ENCODE results near the gene PLD3. TPM values are rescaled to one million over a fixed set of nuclear protein-coding genes. Genes with fewer than 3 reads are reported as not detected.
"Not testable (repeated sequence)": the region's sequence is repeated elsewhere in the genome, so short reads cannot be mapped to it uniquely, and the experiment has no call there.

PLD3 gene
- total RNA-seq, 2 experiments from 2014 or later: 109 to 114 TPM

DNA sequence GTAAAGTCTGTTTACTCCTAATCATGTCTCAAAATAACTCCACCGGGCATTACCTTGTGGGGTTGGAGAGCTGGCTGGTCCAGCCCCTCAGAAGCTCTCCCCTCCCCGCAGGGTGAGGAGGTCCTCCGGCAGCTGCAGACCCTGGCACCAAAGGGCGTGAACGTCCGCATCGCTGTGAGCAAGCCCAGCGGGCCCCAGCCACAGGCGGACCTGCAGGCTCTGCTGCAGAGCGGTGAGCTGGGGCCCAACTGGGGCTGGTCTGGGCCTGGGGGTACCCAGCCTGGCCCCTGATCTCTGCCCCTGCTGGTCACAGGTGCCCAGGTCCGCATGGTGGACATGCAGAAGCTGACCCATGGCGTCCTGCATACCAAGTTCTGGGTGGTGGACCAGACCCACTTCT is 21.3 kb downstream of the PLD3 start:
- Histone ChIP-seq H3K36me3 (ENCODE audit: insufficient read depth, low read length) (peaks cover 3% of the 10 kb centered on the region; the same call in 1 of the 2 replicates), H3K9me3 (ENCODE audit: low read length) (no peaks in the 10 kb centered on the region), H3K27ac (ENCODE audit: low read depth, low read length, poor library complexity, severe bottlenecking) (no peak overlapping the region), H4K20me1 (ENCODE audit: insufficient read depth, low read length) (no peaks in the 10 kb centered on the region), H3K4me3 (ENCODE audit: low read depth, low read length, poor library complexity, severe bottlenecking) (no peak overlapping the region), H3K79me2 (ENCODE audit: insufficient read depth, low read depth, low read length) (no peaks in the 10 kb centered on the region), H2AFZ (ENCODE audit: low read length) (no peak overlapping the region), H3K4me1 (ENCODE audit: insufficient read depth, low read length, poor library complexity, severe bottlenecking) (peaks cover 12% of the 10 kb centered on the region), H3K9me2 (ENCODE audit: insufficient read depth, low read length) (no peaks in the 10 kb centered on the region), H3K4me2 (ENCODE audit: low read length) (no peak overlapping the region)
- ChIA-PET CTCF (ENCODE audit: unreplicated experiment) (no interaction called here), POLR2A (no interaction called here)
- intact Hi-C loops (cut with micrococcal nuclease; ENCODE audit: unreplicated experiment): no loop called here
- TF ChIP-seq EZH2phosphoT487 (IDR thresholded peaks at IDR 0.05; ENCODE audit: borderline replicate concordance, low read depth, low read length): no peak
- TF ChIP-seq, protein P1, sequence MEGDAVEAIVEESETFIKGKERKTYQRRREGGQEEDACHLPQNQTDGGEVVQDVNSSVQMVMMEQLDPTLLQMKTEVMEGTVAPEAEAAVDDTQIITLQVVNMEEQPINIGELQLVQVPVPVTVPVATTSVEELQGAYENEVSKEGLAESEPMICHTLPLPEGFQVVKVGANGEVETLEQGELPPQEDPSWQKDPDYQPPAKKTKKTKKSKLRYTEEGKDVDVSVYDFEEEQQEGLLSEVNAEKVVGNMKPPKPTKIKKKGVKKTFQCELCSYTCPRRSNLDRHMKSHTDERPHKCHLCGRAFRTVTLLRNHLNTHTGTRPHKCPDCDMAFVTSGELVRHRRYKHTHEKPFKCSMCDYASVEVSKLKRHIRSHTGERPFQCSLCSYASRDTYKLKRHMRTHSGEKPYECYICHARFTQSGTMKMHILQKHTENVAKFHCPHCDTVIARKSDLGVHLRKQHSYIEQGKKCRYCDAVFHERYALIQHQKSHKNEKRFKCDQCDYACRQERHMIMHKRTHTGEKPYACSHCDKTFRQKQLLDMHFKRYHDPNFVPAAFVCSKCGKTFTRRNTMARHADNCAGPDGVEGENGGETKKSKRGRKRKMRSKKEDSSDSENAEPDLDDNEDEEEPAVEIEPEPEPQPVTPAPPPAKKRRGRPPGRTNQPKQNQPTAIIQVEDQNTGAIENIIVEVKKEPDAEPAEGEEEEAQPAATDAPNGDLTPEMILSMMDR (conservative IDR thresholded peaks at IDR 0.05; ENCODE audit: low read length): no peak
- no TSS peak for BruUV-seq (replicated peaks)
- no peak for DNase-seq (ENCODE audit: low spot score)

DNA sequence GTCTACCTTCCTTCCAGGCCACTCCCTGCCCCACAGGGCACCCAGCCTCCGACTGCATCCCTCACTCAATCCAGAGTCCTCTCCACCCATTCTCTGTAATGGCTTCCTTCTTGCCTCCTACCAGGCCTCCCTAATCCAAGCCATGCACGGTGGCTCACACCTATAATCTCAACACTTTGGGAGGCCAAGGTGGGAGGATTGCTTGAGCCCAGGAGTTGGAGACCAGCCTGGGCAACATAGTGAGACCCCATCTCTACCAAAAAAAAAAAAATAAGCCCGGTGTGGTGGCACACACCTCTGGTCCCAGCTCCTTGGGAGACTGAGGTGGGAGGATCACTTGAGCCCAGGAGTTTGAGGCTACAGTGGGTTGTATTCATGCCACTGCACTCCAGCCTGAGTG is 21.8 kb downstream of the PLD3 start:
- H2AFZ ChIP-seq (ENCODE audit: low read length); H3K4me3 ChIP-seq (ENCODE audit: low read depth, low read length, poor library complexity, severe bottlenecking); H3K36me3 ChIP-seq (ENCODE audit: insufficient read depth, low read length); H3K9me3 ChIP-seq (ENCODE audit: low read length); CTCF ChIA-PET (ENCODE audit: unreplicated experiment); BruUV-seq (replicated peaks); DNase-seq (ENCODE audit: low spot score); POLR2A ChIA-PET; H3K4me2 ChIP-seq (ENCODE audit: low read length); H3K27ac ChIP-seq (ENCODE audit: low read depth, low read length, poor library complexity, severe bottlenecking); H4K20me1 ChIP-seq (ENCODE audit: insufficient read depth, low read length); H3K4me1 ChIP-seq (ENCODE audit: insufficient read depth, low read length, poor library complexity, severe bottlenecking); H3K79me2 ChIP-seq (ENCODE audit: insufficient read depth, low read depth, low read length); H3K9me2 ChIP-seq (ENCODE audit: insufficient read depth, low read length); intact Hi-C loops (cut with micrococcal nuclease; ENCODE audit: unreplicated experiment): not testable (repeated sequence)

DNA sequence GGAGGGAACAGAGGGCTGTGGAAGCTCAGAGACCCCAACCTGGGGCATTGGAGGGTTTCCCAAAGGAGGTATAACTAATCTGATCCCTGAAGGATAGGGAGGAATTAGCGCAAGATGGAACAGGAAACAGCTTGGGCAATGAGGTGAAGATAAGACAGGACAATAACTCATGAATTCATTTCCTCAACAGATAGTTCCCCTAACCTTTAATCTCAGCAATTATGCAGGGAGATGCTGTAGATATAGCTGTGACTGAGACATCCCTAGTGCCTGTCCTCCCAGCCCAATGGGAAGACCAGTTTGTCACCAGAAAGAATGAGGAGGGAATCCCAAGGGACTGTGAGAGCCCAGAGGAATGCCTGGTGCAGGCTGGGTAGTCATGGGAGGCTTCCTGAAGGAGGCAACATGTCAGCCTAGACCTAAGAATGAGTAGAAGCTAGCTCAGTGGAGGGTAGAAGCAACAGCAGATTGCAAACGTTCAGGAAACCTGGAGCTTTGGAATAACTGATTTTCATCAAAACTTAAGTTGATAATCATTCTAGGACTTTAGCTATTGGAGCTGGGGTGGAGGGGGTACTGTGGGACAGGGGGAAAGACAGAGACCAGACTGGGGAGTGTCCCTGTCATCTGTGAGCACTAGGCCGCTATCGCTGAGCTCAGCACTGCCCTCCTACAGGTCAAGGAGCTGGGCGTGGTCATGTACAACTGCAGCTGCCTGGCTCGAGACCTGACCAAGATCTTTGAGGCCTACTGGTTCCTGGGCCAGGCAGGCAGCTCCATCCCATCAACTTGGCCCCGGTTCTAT is 22.7 kb downstream of the PLD3 start:
- CTCF ChIA-PET (ENCODE audit: unreplicated experiment): no interaction called here
- H3K36me3 ChIP-seq (ENCODE audit: insufficient read depth, low read length): peaks cover 3% of the 10 kb centered on the region; the same call in 1 of the 2 replicates
- no peak for DNase-seq (ENCODE audit: low spot score)
- POLR2A ChIA-PET: interaction anchor here (0.6 to 0.9 kb wide), 3 partner anchors 8 to 80 kb away, joined by 3 to 4 read pairs (median 3); no protein-coding TSS in a partner anchor
- peaks cover under 1% of the 10 kb centered on the region for H3K4me1 ChIP-seq (ENCODE audit: insufficient read depth, low read length, poor library complexity, severe bottlenecking)
- no peaks in the 10 kb centered on the region for H3K79me2 ChIP-seq (ENCODE audit: insufficient read depth, low read depth, low read length)
- intact Hi-C loops (cut with micrococcal nuclease; ENCODE audit: unreplicated experiment): no loop called here
- no TSS peak for BruUV-seq (replicated peaks)
- TF ChIP-seq, protein P1 (conservative IDR thresholded peaks at IDR 0.05; ENCODE audit: low read length): no peak
- TF ChIP-seq EZH2phosphoT487 (IDR thresholded peaks at IDR 0.05; ENCODE audit: borderline replicate concordance, low read depth, low read length): no peak
- no peak overlapping the region for H2AFZ ChIP-seq (ENCODE audit: low read length)
- H3K9me2 ChIP-seq (ENCODE audit: insufficient read depth, low read length): no peaks in the 10 kb centered on the region
- no peaks in the 10 kb centered on the region for H3K9me3 ChIP-seq (ENCODE audit: low read length)
- H3K4me2 ChIP-seq (ENCODE audit: low read length): no peak overlapping the region
- H3K4me3 ChIP-seq (ENCODE audit: low read depth, low read length, poor library complexity, severe bottlenecking): no peak overlapping the region
- no peaks in the 10 kb centered on the region for H4K20me1 ChIP-seq (ENCODE audit: insufficient read depth, low read length)
- H3K27ac ChIP-seq (ENCODE audit: low read depth, low read length, poor library complexity, severe bottlenecking): no peak overlapping the region
